Prostate gland (tissue), 2 donors: Measurements from ENCODE around the gene CTNNA3. TPM values are rescaled to one million over a fixed set of nuclear protein-coding genes. Genes with fewer than 3 reads are reported as not detected.

ENCODE experiments used
- DNase-seq: peaks from one replicate; pipeline ENCODE4 v3.0.0-alpha.2; 2019; ENCODE audit warnings: low spot score
- H3K27ac ChIP-seq, 2 donors: fragments of 200-600 bp; sonication (generic); 2 replicates each; pipeline ENCODE4 v1.5.1; 2017 to 2019
- H3K27me3 ChIP-seq: fragments of 200-600 bp; sonication (generic); replicated peaks from 2 replicates; pipeline ENCODE4 v1.5.1; 2019; ENCODE audit not compliant: insufficient read depth
- H3K36me3 ChIP-seq, 2 donors: fragments of 200-600 bp; sonication (generic); 1 replicate in 1 of 2; 2 replicates in 1 of 2; pipeline versions ENCODE4 v1.5.1 to v1.8.1; 2017 to 2019
- H3K4me1 ChIP-seq: fragments of 200-600 bp; sonication (generic); replicated peaks from 2 replicates; pipeline ENCODE4 v1.5.1; 2019
- H3K4me3 ChIP-seq, 2 donors: fragments of 200-600 bp; sonication (generic); 2 replicates each; pipeline ENCODE4 v1.5.1; 2017 to 2019
- H3K9me3 ChIP-seq: fragments of 200-600 bp; sonication (generic); 2 replicates; pipeline ENCODE4 v1.5.1; 2017
- POLR2A ChIP-seq: fragments of 450-650 bp; IDR thresholded peaks from one replicate; pipeline ENCODE4 v1.6.1; 2016; ENCODE audit warnings: antibody characterized with exemption, mild to moderate bottlenecking
- POLR2AphosphoS5 ChIP-seq: sonication (generic); formaldehyde crosslinking; IDR thresholded peaks from one replicate; pipeline ENCODE4 v1.6.1; 2017; ENCODE audit warnings: antibody characterized with exemption
- WGBS: methylation state at CpG from one replicate; pipeline ENCODE4 v1.1.5; 2018; 5-methylcytosine and 5-hydroxymethylcytosine counted together
- intact Hi-C: fragments of 100-400 bp; cut with DNase I; formaldehyde crosslinking; loops from one replicate; pipeline ENCODE4 v1.14.2; 2022
- total RNA-seq, 2 donors: library from RNA; depleted of rRNA; stranded (reverse); fragments of >200 nt; gene quantifications; one replicate each; pipeline ENCODE4 v1.1.0, GENCODE V29; 2016
- TF ChIP-seq, protein P1 (sequence below), 4 experiments: fragments of 200-600 bp in 2 of 4; fragments of 450-650 bp in 2 of 4; sonication (generic) in 2 of 4; IDR thresholded peaks; 1 replicate in 3 of 4; 2 replicates in 1 of 4; pipeline ENCODE4 v1.5.1; 2016 to 2019; ENCODE audit warnings: antibody characterized with exemption in 4 of 4, mild to moderate bottlenecking in 2 of 4, moderate library complexity in 2 of 4

The CTNNA3 gene
- total RNA-seq, 2 donors from 2014 or later, result 0.27 to 7.2 TPM

DNA sequence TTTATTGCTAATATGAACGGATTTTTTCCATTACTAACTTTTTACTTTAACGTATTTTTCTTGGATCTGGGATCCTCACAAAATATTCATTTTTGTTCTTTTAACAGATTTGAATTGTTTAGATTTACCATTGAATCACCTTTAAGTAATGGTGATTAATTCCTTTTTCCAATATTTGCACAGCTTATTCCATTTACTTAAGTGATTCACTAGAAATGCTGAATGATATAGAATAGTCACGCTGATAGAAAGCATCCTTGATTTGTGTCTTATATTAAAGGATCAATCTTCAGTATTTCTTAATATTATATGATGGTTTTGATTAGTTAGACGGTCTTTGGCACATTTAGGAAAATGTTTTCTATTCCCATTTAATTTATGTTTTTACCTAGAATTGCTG, 886.6 kb downstream of the CTNNA3 start:
- Histone ChIP-seq H3K9me3 (no peaks in the 10 kb centered on the region), H3K27ac (no peak overlapping the region), H3K27me3 (no peaks in the 10 kb centered on the region), H3K4me1 (no peaks in the 10 kb centered on the region), H3K4me3 (no peak overlapping the region), H3K36me3 (no peaks in the 10 kb centered on the region)
- DNase-seq, result no peak
- 95% methylated on average over 4 of the region's 4 CpGs for WGBS
- TF ChIP-seq, protein P1, sequence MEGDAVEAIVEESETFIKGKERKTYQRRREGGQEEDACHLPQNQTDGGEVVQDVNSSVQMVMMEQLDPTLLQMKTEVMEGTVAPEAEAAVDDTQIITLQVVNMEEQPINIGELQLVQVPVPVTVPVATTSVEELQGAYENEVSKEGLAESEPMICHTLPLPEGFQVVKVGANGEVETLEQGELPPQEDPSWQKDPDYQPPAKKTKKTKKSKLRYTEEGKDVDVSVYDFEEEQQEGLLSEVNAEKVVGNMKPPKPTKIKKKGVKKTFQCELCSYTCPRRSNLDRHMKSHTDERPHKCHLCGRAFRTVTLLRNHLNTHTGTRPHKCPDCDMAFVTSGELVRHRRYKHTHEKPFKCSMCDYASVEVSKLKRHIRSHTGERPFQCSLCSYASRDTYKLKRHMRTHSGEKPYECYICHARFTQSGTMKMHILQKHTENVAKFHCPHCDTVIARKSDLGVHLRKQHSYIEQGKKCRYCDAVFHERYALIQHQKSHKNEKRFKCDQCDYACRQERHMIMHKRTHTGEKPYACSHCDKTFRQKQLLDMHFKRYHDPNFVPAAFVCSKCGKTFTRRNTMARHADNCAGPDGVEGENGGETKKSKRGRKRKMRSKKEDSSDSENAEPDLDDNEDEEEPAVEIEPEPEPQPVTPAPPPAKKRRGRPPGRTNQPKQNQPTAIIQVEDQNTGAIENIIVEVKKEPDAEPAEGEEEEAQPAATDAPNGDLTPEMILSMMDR (IDR thresholded peaks at IDR 0.05), result no peak
- no peak for TF ChIP-seq POLR2AphosphoS5
- no peak for TF ChIP-seq POLR2A
- intact Hi-C loops, result no loop called here

DNA sequence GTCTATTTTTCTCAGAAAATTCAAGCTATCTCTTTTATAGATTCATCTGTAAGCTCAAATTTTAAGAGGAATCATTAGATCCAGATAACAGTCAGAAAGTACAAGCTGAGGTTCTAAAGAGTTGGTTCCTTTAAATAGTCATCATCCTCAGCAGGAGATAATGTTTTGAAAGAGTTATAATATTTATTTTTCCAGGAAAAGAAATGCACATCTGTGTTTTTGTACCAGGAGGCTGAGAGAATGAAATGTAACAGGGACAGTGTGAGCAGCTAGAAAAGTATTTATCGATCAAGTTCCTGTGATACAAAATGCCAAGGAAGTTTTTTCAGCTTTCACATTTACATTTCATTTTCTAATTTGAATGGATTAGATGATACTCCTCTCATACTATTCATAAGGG, 890.4 kb downstream of the CTNNA3 start:
- Histone ChIP-seq H3K36me3 (no peaks in the 10 kb centered on the region), H3K9me3 (no peaks in the 10 kb centered on the region), H3K4me3 (no peak overlapping the region), H3K4me1 (no peaks in the 10 kb centered on the region), H3K27ac (no peak overlapping the region), H3K27me3 (no peaks in the 10 kb centered on the region)
- TF ChIP-seq POLR2AphosphoS5 (no peak), POLR2A (no peak)
- TF ChIP-seq, protein P1 (IDR thresholded peaks at IDR 0.05), result no peak
- intact Hi-C loops, result no loop called here
- WGBS, result 67% methylated on average over 1 of the region's 1 CpG
- DNase-seq, result no peak

DNA sequence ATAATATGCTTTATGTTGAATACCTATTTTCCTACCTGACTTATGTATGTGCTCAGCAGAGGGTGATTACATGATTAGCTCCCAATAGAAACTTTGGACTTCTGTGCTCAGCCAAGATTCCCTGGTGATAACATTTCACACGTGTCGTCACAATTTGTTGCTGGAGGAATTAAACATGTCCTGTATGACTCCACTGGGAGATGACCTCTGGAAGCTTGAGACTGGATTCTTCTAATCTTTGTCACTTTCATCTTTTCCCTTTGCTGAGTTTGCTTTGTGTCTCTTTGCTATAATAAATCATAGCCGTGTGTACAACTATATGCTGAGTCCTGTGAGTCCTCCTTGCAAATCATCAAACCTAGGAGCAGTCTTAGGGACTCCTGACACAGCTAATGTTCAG, 891.0 kb downstream of the CTNNA3 start:
- H3K4me1 ChIP-seq, result no peaks in the 10 kb centered on the region
- no peak overlapping the region for H3K4me3 ChIP-seq
- H3K36me3 ChIP-seq, result no peaks in the 10 kb centered on the region
- H3K27me3 ChIP-seq, result no peaks in the 10 kb centered on the region
- no peak for DNase-seq
- intact Hi-C loops, result no loop called here
- 11% methylated on average over 3 of the region's 3 CpGs for WGBS
- no peaks in the 10 kb centered on the region for H3K9me3 ChIP-seq
- TF ChIP-seq POLR2A (no peak), POLR2AphosphoS5 (no peak)
- TF ChIP-seq, protein P1 (IDR thresholded peaks at IDR 0.05), result no peak
- no peak overlapping the region for H3K27ac ChIP-seq

DNA sequence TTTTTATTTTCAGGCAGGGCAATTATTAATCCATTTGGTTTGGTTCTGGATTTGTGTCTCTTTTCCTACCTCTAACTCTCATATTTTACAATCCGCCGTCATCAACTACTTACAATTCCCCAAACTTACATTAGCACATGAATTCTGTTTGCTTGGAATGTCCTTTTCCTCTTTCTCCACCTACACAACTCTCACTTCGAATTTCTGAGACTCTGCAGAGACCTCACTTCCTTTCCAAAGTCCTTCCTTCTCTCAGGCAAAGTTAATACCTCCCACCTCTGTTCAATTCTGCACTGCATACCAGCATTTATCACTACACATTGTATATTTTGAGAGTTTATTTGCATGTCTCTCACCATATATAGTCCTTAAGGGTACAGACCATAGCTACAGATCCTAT, 892.8 kb downstream of the CTNNA3 start:
- no peak for DNase-seq
- intact Hi-C loops, result no loop called here
- Histone ChIP-seq H3K4me1 (no peaks in the 10 kb centered on the region), H3K4me3 (no peak overlapping the region), H3K27me3 (no peaks in the 10 kb centered on the region), H3K27ac (no peak overlapping the region), H3K9me3 (no peaks in the 10 kb centered on the region), H3K36me3 (no peaks in the 10 kb centered on the region)
- 64% methylated on average over 3 of the region's 3 CpGs for WGBS
- TF ChIP-seq, protein P1 (IDR thresholded peaks at IDR 0.05), result no peak
- no peak for TF ChIP-seq POLR2AphosphoS5
- TF ChIP-seq POLR2A, result no peak

DNA sequence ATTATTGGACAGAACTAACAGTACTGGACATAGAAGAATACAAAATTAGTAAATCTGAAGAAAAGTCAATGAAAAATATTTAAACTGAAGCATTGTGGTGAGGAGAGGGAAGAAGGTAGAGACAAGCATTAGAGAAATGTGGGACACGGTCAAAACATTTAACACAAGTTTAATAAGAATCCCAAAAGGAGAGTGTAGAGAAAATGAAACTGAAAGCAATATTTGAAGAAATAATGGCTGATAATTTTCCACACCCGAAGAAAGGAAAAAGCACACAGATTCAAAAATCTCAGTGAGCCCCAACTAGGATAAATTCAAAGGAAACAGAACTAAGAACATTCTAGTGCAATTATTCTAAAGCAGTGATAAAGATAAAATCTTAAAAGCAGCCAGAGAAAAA, 896.5 kb downstream of the CTNNA3 start:
- no peaks in the 10 kb centered on the region for H3K9me3 ChIP-seq
- no peaks in the 10 kb centered on the region for H3K27me3 ChIP-seq
- intact Hi-C loops, result no loop called here
- H3K4me3 ChIP-seq, result no peak overlapping the region
- no peak for DNase-seq
- H3K4me1 ChIP-seq, result no peaks in the 10 kb centered on the region
- TF ChIP-seq, protein P1 (IDR thresholded peaks at IDR 0.05), result no peak
- TF ChIP-seq POLR2AphosphoS5, result no peak
- WGBS, result 75% methylated on average over 2 of the region's 2 CpGs
- H3K36me3 ChIP-seq, result no peaks in the 10 kb centered on the region
- H3K27ac ChIP-seq, result no peak overlapping the region
